ENCODE measurements around the gene RUBCNL. TPM values are rescaled to one million over a fixed set of nuclear protein-coding genes. Genes with fewer than 3 reads are reported as not detected.
"Not testable (repeated sequence)": the region's sequence is repeated elsewhere in the genome, so short reads cannot be mapped to it uniquely, and the experiment has no call there.

RUBCNL gene
- total RNA-seq = 3.9 TPM

DNA sequence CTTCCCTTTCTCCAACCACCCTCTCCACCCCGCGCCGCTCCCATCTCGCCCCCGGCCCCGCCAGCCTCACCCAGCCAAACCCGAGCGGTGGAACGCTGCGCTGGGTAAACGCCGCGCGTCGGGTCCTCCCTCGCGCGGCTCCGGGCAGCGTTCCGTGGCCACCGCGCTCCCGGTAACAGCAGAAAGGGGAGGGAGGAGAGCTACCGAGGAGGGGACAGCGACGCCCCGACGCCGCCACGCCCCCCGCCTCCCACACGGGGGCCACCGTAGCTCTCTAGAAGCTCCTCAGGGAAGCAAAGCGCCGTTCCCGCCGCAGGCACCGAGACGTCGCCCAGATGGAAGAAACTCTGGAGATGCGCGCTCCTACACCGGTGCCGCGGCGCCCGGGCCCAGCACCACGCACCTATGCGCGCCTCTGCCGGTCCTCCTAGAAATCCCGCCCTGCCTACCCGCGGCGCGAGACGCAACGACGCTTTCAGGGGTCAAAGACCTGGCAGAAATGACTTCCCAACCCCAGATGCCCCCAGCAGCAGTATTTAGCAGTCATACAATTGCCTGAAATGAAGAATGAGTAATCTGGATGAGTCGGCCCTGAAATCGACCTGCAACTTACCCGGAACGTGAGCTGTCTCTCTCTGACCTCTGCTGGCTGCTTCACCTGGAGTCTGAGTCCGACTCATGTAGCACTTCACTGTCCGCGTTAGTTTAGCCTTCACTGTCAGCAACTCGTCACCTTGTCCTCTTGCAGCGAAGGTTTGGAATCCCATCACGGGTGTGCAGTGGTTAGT, at the start of gene RUBCNL:
Gene RUBCNL (minus strand): TSS at position 189 of the 788 bp plus-strand sequence. CDS start 14,777 bp downstream, outside the sequence.
- DNase-seq = no peak

DNA sequence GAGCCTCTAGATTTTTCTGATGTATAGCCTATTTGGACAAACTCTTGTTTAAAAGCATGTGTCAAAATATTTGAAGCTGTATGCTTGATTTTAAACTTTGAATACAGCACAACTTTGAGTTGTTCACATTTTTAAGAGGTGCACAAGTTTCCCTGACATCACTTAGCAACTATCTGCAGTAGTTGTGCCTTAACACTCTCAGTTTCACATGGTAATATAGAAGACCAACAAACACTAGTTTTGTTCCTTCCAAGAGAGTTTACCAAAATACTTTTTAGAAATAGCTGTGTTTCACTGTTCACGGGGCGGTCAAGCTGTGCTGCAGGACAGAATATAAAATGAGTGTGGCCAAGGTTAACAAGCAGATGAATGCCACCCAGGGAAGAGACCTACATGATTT, 42.5 kb upstream of the RUBCNL start:
- DNase-seq = not testable (repeated sequence)

GRCh38 chr13:46405457-46405856, 18.4 kb upstream of the RUBCNL start:
- DNase-seq = no peak

DNA sequence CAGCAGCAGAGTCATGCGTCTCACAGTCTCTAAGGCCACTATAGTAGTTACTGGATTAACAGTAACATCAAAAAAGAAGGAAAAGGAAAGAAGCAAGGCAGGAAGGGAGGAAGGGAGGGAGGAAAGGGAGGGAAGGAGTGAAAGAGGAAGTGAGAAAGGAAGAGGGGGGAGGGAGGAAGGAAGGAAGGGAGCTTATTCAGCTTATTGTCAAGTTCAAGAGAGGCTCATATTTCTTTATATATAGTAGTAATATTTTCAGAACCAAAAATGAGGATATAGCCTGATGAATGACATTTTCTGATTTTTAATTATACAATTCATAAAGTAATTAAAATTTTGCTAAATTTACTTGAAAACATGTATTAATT, 17.7 kb upstream of the RUBCNL start:
- DNase-seq = no peak

GRCh38 chr13:46403851-46404732, 17.0 kb upstream of the RUBCNL start:
- DNase-seq = no peak

- no peak for DNase-seq
Measured at GRCh38 chr13:46402178-46402577, 15.1 kb upstream of the RUBCNL start.

DNA sequence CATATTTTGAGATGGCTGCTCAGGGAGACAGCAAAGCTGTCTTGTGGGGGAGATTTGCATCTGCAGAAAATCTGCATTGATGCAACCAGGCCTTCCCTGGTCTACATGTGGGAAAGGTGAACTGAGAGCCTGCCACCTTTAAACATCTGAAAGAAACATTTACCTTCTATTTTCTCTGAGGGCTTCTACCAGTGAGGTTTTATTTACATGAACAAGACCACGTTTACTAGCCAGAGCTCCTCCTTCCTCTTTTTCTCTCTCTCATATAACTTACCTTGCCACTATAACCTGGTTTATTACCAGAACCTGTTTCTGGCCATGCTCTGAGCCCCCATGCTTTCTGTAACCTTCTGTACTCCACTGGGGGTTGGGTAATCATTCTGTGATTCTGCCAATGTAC, 14.4 kb upstream of the RUBCNL start:
- no peak for DNase-seq

GRCh38 chr13:46396341-46396740, 9.3 kb upstream of the RUBCNL start:
- DNase-seq = no peak

- DNase-seq = no peak
Measured at GRCh38 chr13:46392967-46393366, 5.9 kb upstream of the RUBCNL start.

DNA sequence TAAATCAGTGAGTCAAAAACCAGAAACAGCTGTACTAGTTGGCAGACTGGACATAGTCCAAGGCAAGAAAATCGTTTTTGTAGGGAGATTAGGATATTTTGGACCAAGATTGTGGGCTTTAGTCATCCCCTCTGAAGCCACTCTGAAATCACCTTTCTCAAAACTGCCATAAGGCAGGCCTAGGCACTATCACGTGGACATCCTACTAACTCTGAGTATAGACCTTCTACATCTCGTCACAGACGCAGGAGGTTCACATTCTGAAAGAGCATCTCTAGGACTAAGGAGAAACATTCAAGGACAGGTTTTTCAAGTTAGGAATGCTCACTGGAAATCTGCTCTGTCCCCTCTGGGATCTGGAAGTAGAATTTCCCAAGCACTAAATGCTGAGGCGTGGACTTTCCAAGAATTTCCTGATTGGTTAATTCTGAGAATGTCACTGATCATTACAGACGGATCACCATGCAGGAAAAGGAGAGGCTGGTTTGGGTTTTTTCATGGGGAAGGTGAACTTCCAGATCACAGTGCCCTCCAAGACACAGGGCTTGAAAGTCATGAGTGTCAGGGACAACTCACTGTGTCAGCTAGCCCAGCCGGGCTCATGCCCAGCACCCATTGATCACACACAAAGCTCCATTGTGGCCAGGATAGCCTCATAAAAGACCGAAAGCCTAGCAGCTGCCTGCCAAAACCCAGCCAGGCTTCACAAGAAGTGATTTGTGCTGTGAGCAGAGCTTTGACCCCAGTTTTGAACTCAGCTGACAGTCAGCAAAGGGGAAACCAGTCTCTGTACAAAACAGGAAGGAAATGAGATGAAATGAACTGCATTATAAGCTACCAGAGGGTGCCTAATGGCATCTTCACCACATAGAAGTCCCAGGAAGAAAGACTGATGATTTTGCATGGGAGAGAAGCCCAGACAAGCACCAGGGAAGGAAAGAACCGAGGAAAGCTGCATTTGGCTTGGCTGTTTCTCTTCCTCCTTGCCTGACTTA, 2.7 kb upstream of the RUBCNL start:
- peak; percentile 37 for DNase-seq

DNA sequence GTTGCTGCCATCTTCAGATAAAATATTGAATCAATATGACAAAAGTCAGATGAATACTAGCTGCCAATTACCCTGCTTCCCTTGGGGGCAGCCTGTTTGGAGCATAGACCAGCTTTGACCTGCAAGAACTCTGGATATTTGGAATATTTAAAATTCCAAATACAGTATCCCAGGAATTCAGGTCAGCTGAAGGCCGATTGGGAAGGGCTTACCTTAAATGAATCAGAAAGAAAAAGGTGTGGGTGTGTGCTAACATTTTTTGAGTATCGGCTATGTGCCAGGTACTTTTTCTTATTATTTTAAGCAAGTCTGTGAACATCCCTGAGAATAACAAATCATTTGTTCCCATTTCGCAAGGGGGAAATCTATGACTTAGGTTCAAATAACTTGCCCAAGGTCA, 1.8 kb upstream of the RUBCNL start:
- DNase-seq = no peak

GRCh38 chr13:46388308-46388707, 1.3 kb upstream of the RUBCNL start:
- no peak for DNase-seq

- no peak for DNase-seq
Measured at GRCh38 chr13:46386392-46387063, 524 bp downstream of the RUBCNL start.

DNA sequence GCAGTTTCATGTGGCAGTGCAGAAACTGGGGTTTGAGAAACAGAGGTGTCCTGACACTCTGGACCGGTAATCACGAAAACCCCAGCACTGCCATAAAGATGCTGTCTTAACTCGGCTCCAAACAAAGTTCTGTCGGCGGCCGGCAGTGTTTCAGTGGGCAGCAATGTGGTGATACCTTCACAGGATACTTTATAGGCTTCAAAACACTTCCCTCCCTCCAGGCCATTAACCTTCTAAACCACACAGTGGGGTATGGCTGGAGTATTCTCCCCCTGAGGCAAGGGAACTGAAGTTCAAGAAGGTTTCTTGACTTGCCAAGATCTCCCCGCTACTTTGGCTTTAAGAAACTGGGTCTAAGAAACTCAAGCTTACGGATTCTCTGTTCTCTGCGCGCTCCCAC, 1.1 kb downstream of the RUBCNL start:
- DNase-seq = no peak

- no peak for DNase-seq
Measured at GRCh38 chr13:46383383-46383782, 3.7 kb downstream of the RUBCNL start.

DNA sequence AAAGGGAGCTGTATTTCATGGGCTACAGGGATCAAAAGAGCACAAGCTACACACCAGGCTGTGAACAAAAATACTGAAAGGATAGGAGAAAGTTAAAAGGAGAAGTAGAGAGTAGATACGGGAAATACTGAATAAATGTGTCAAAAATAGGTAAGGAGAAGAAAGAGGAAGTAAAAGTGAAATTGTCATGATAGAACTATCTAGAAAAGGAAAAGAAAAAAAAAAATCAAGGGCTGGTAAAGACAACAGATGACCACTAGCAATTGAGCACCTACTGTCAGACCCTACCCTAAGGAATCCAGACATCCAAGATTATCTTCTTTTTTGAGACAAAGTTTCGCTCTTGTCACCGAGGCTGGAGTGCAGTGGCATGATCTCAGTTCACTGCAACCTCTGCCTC, 4.8 kb downstream of the RUBCNL start:
- DNase-seq = no peak

GRCh38 chr13:46380242-46380641, 6.8 kb downstream of the RUBCNL start:
- DNase-seq = no peak

GRCh38 chr13:46379611-46380010, 7.4 kb downstream of the RUBCNL start:
- no peak for DNase-seq

DNA sequence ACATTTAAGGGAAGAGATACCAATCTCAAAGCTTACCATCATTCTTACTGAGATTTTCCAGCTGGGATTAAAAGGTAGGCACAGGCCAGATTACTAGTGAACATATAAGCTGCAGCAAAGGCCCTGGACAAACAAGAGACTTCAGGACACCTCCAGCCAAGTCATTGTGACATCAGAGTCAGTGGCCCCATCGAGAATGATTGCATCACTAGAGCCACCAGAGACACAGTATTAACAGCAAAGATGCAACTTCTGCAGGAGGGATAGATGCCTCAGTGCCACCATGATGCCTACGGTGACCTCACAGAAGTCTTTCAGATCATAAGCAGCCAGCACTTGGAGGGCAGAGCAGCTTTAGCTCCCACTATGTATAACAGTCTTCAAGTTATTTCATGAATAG, 8.6 kb downstream of the RUBCNL start:
- no peak for DNase-seq

DNA sequence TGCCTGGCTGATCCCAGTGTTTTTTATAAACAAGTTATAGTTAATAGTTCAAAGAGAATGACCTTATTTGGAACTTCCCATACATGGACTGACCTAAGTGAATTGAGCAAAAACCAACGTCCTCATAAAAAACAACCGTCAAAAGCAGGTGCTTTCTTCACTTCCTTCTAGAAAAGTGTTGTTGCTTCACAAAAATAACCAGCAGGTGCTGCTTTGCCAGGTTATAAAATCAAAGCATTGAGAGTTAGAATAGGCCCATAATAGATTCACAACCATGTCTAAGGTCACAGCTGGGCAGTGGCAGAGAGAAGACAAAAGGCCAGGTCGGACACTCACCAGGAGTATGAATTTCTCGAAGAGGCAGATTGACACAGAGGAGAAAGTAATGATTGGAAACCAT, 9.5 kb downstream of the RUBCNL start:
- no peak for DNase-seq

- DNase-seq = no peak
Measured at GRCh38 chr13:46374710-46375109, 12.3 kb downstream of the RUBCNL start.

DNA sequence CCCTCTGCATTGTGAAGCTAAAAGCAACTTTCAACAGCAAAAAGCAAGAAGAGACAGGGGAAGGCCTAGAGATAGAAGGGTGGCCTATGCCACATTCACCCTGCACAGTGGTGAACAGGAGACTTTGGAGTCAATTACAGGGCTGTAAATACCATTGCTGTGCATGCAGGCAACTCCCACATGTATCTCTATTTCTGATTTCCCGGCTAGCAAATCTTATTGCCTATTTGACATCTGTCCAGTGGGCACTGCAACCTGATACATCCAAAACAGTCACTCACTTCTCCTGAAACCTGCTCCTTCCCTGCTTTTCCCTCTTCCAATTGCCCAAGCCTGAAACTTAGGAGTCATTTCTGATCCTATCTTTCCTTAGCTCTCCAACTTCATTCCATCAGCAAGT, 13.4 kb downstream of the RUBCNL start:
- no peak for DNase-seq

Data from skin of body (tissue), 2 donors.